HG03469 (cell line): ENCODE data around the gene XRCC5.

ENCODE experiments used
- ATAC-seq: cut with Tn5 transposase; IDR thresholded peaks from one replicate; pipeline ENCODE4 v1.9.1; 2021; ENCODE audit warnings: mild to moderate bottlenecking, moderate library complexity, moderate number of reproducible peaks; ENCODE audit not compliant: unreplicated experiment

The XRCC5 gene

GRCh38 chr2:216149741-216150140, 40.6 kb downstream of the XRCC5 start:
- no peak for ATAC-seq

- no peak for ATAC-seq
These were observed 42.3 kb downstream of the XRCC5 start for GRCh38 chr2:216151313-216152025.

GRCh38 chr2:216155954-216156353, 46.8 kb downstream of the XRCC5 start:
- no peak for ATAC-seq

- no peak for ATAC-seq
These were observed 47.7 kb downstream of the XRCC5 start for GRCh38 chr2:216156822-216157221.

GRCh38 chr2:216159144-216159543, 50.0 kb downstream of the XRCC5 start:
- no peak for ATAC-seq

- ATAC-seq = no peak
These were observed 50.5 kb downstream of the XRCC5 start for GRCh38 chr2:216159646-216160045.

- ATAC-seq = no peak
These were observed 51.6 kb downstream of the XRCC5 start for GRCh38 chr2:216160786-216161185.

- ATAC-seq = no peak
These were observed 52.8 kb downstream of the XRCC5 start for GRCh38 chr2:216161967-216162366.

- no peak for ATAC-seq
These were observed 54.4 kb downstream of the XRCC5 start for GRCh38 chr2:216163518-216163917.

- ATAC-seq = no peak
These were observed 54.9 kb downstream of the XRCC5 start for GRCh38 chr2:216164087-216164486.

- ATAC-seq = no peak
These were observed 55.4 kb downstream of the XRCC5 start for GRCh38 chr2:216164576-216164975.

- no peak for ATAC-seq
These were observed 56.6 kb downstream of the XRCC5 start for GRCh38 chr2:216165711-216166110.

- no peak for ATAC-seq
These were observed 59.9 kb downstream of the XRCC5 start for GRCh38 chr2:216169087-216169486.

GRCh38 chr2:216170076-216170763, 61.1 kb downstream of the XRCC5 start:
- no peak for ATAC-seq

GRCh38 chr2:216171011-216171410, 61.9 kb downstream of the XRCC5 start:
- ATAC-seq = no peak

- ATAC-seq = no peak
These were observed 63.3 kb downstream of the XRCC5 start for GRCh38 chr2:216172493-216172892.

GRCh38 chr2:216179015-216179414, 69.9 kb downstream of the XRCC5 start:
- no peak for ATAC-seq

GRCh38 chr2:216181351-216181750, 72.2 kb downstream of the XRCC5 start:
- ATAC-seq = no peak

GRCh38 chr2:216181953-216182461, 72.9 kb downstream of the XRCC5 start:
- no peak for ATAC-seq

GRCh38 chr2:216183462-216183861, 74.3 kb downstream of the XRCC5 start:
- ATAC-seq = no peak

GRCh38 chr2:216188559-216188850, 79.4 kb downstream of the XRCC5 start:
- no peak for ATAC-seq

- no peak for ATAC-seq
These were observed 79.8 kb downstream of the XRCC5 start for GRCh38 chr2:216188956-216189355.

GRCh38 chr2:216189410-216189809, 80.3 kb downstream of the XRCC5 start:
- ATAC-seq = no peak
